PC-3 (cell line): ENCODE data around the gene ZNF532. TPM values are rescaled to one million over a fixed set of nuclear protein-coding genes. Genes with fewer than 3 reads are reported as not detected.

Experiments
- ATAC-seq: fragments of 200-7000 bp; cut with Tn5 transposase; 2 replicates; pipeline ENCODE4 v1.9.1; 2020; ENCODE audit warnings: mild to moderate bottlenecking, moderate library complexity
- BruUV-seq: library from RNA; stranded (reverse); fragments of 400-500 nt; replicated peaks from 2 replicates; lab custom pipeline; 2021; lab: Mats Ljungman, UMichigan
- CTCF ChIA-PET: fragments of 300-600 bp; sonication (Branson Sonifier 250); formaldehyde crosslinking; loops from one replicate; lab custom pipeline; 2022; ENCODE audit warnings: antibody characterized with exemption; lab: Charles Lee
- POLR2A ChIA-PET: fragments of 300-600 bp; sonication (Branson Sonifier 250); formaldehyde crosslinking; loops from one replicate; lab custom pipeline; 2022; ENCODE audit warnings: antibody characterized with exemption; ENCODE audit not compliant: unreplicated experiment; lab: Charles Lee
- DNase-seq: peaks from one replicate; pipeline ENCODE4 v3.0.0-alpha.2; 2015
- H2AFZ ChIP-seq: fragments of 300-600 bp; sonication (generic); 2 replicates; pipeline ENCODE4 v1.6.0; 2016; ENCODE audit warnings: antibody characterized with exemption, low read length
- H3F3A ChIP-seq: fragments of 300-600 bp; sonication (generic); one replicate; pipeline ENCODE4 v1.6.0; 2017; ENCODE audit warnings: antibody characterized with exemption, low read length, control low read depth, mild to moderate bottlenecking; ENCODE audit not compliant: unreplicated experiment
- H3K27ac ChIP-seq: fragments of 300-600 bp; sonication (generic); 2 replicates; pipeline ENCODE4 v1.5.1; 2016; ENCODE audit warnings: mild to moderate bottlenecking, low read length
- H3K27me3 ChIP-seq: fragments of 300-600 bp; sonication (generic); 2 replicates; pipeline ENCODE4 v1.6.1; 2016; ENCODE audit warnings: low read length, mixed read lengths
- H3K36me3 ChIP-seq: fragments of 300-600 bp; sonication (generic); 2 replicates; pipeline ENCODE4 v1.6.1; 2016; ENCODE audit warnings: low read depth, mixed run types, low read length, mixed read lengths
- H3K4me1 ChIP-seq: fragments of 300-600 bp; sonication (generic); 2 replicates; pipeline ENCODE4 v1.5.1; 2016; ENCODE audit warnings: low read length; ENCODE audit not compliant: insufficient read depth
- H3K4me2 ChIP-seq: fragments of 300-600 bp; sonication (generic); 2 replicates; pipeline ENCODE4 v1.6.0; 2016; ENCODE audit warnings: low read length
- H3K4me3 ChIP-seq: fragments of 300-600 bp; sonication (generic); 2 replicates; pipeline ENCODE4 v1.5.1; 2016; ENCODE audit warnings: mild to moderate bottlenecking, low read length, mixed read lengths
- H3K79me2 ChIP-seq: fragments of 300-600 bp; sonication (generic); 2 replicates; pipeline ENCODE4 v1.6.1; 2017; ENCODE audit warnings: low read length, mixed read lengths
- H3K9ac ChIP-seq: fragments of 300-600 bp; sonication (generic); 2 replicates; pipeline ENCODE4 v1.6.0; 2016; ENCODE audit warnings: mild to moderate bottlenecking, low read length
- H3K9me2 ChIP-seq: fragments of 300-600 bp; sonication (generic); replicated peaks from 2 replicates; pipeline ENCODE4 v1.6.1; 2016; ENCODE audit warnings: mixed run types, low read length, mixed read lengths
- H3K9me3 ChIP-seq: fragments of 300-600 bp; sonication (generic); 2 replicates; pipeline ENCODE4 v1.6.1; 2016; ENCODE audit warnings: low read length, mixed read lengths
- H4K20me1 ChIP-seq: fragments of 300-600 bp; sonication (generic); 2 replicates; pipeline ENCODE4 v1.6.1; 2016; ENCODE audit warnings: low read length, mixed read lengths
- EZH2 ChIP-seq: fragments of 300-600 bp; sonication (generic); IDR thresholded peaks from one replicate; pipeline ENCODE4 v1.6.1; 2017; ENCODE audit warnings: antibody characterized with exemption, mild to moderate bottlenecking, low read length; ENCODE audit not compliant: unreplicated experiment
- EZH2phosphoT487 ChIP-seq: fragments of 300-600 bp; sonication (generic); IDR thresholded peaks from 2 replicates; pipeline ENCODE4 v1.6.1; 2018; ENCODE audit warnings: mild to moderate bottlenecking, antibody characterized with exemption, low read length, borderline replicate concordance
- intact Hi-C: fragments of 100-400 bp; cut with micrococcal nuclease; formaldehyde crosslinking; loops from 2 replicates; pipeline ENCODE4 v1.9.0; 2023
- total RNA-seq: library from RNA; depleted of rRNA; stranded (reverse); fragments of >200 nt; gene quantifications from 2 replicates; pipeline ENCODE4 v1.2.3, GENCODE V29; 2014
- TF ChIP-seq, protein P1 (sequence below): fragments of 300-600 bp; sonication (generic); conservative IDR thresholded peaks from 2 replicates; pipeline ENCODE4 v1.5.1; 2017; ENCODE audit warnings: antibody characterized with exemption, low read depth, mild to moderate bottlenecking, low read length

Gene ZNF532
- total RNA-seq, 1 experiment from 2014 or later = 47.3 TPM

GRCh38 chr18:58908006-58908405 lies 43.3 kb downstream of the ZNF532 start:
- H3K9ac ChIP-seq = no peak overlapping the region
- peaks cover 24% of the 10 kb centered on the region; the same call in 1 of the 2 replicates for H3K36me3 ChIP-seq
- no peaks in the 10 kb centered on the region for H3K9me2 ChIP-seq
- H3K4me1 ChIP-seq = peaks cover 6% of the 10 kb centered on the region; the same call in 1 of the 2 replicates
- ChIA-PET POLR2A (no interaction called here), CTCF (no interaction called here)
- H3K27me3 ChIP-seq = no peaks in the 10 kb centered on the region
- H3F3A ChIP-seq = no peaks in the 10 kb centered on the region
- no TSS peak for BruUV-seq
- H3K4me2 ChIP-seq = no peak overlapping the region
- no peak overlapping the region for H3K27ac ChIP-seq
- no peaks in the 10 kb centered on the region for H3K9me3 ChIP-seq
- 0 out of 2 replicates have a peak, but pooled peaks cover 4% of the 10 kb centered on the region for H4K20me1 ChIP-seq
- no peak overlapping the region for H2AFZ ChIP-seq
- no peak for TF ChIP-seq EZH2
- no peak for TF ChIP-seq EZH2phosphoT487
- TF ChIP-seq, protein P1, sequence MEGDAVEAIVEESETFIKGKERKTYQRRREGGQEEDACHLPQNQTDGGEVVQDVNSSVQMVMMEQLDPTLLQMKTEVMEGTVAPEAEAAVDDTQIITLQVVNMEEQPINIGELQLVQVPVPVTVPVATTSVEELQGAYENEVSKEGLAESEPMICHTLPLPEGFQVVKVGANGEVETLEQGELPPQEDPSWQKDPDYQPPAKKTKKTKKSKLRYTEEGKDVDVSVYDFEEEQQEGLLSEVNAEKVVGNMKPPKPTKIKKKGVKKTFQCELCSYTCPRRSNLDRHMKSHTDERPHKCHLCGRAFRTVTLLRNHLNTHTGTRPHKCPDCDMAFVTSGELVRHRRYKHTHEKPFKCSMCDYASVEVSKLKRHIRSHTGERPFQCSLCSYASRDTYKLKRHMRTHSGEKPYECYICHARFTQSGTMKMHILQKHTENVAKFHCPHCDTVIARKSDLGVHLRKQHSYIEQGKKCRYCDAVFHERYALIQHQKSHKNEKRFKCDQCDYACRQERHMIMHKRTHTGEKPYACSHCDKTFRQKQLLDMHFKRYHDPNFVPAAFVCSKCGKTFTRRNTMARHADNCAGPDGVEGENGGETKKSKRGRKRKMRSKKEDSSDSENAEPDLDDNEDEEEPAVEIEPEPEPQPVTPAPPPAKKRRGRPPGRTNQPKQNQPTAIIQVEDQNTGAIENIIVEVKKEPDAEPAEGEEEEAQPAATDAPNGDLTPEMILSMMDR = no peak
- H3K79me2 ChIP-seq = peaks cover 99% of the 10 kb centered on the region
- no peak overlapping the region for H3K4me3 ChIP-seq
- ATAC-seq (no peak), DNase-seq (no peak)
- intact Hi-C loops = no loop called here

GRCh38 chr18:58909521-58909920 lies 44.8 kb downstream of the ZNF532 start:
- no TSS peak for BruUV-seq
- H3K9me2 ChIP-seq = no peaks in the 10 kb centered on the region
- 0 out of 2 replicates have a peak, but pooled peaks cover 4% of the 10 kb centered on the region for H4K20me1 ChIP-seq
- no peak overlapping the region for H3K4me2 ChIP-seq
- no peaks in the 10 kb centered on the region for H3F3A ChIP-seq
- H3K79me2 ChIP-seq = peaks cover 97% of the 10 kb centered on the region
- peaks cover 18% of the 10 kb centered on the region; the same call in 1 of the 2 replicates for H3K36me3 ChIP-seq
- H3K4me1 ChIP-seq = peaks cover 10% of the 10 kb centered on the region; the same call in 1 of the 2 replicates
- ATAC-seq (no peak), DNase-seq (no peak)
- ChIA-PET CTCF (no interaction called here), POLR2A (no interaction called here)
- no peak overlapping the region for H3K4me3 ChIP-seq
- no peaks in the 10 kb centered on the region for H3K27me3 ChIP-seq
- H2AFZ ChIP-seq = no peak overlapping the region
- no peak overlapping the region for H3K9ac ChIP-seq
- intact Hi-C loops = no loop called here
- H3K27ac ChIP-seq = no peak overlapping the region
- TF ChIP-seq, protein P1 = no peak
- TF ChIP-seq EZH2 (no peak), EZH2phosphoT487 (no peak)
- no peaks in the 10 kb centered on the region for H3K9me3 ChIP-seq

DNA sequence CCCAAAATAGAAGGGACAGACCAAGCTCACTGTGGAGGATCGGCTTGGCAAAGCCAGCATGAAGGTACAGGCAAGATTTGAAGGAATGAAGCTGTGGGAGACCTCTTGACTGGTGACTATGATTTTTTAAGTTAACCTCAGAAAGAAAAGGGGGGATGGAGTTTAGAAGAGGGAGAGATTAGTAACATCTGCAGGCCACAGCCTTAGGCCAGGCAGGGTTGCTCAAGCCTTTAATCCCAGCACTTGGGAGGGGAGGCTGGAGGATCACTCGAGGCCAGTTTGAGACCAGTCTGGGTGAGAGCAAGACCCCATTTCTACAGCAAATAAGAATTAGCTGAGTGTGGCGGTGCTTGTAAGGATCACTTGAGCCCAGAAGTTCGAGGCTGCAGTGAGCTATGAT lies 46.6 kb downstream of the ZNF532 start:
- no peak overlapping the region for H2AFZ ChIP-seq
- H3K9ac ChIP-seq = no peak overlapping the region
- H4K20me1 ChIP-seq = 0 out of 2 replicates have a peak, but pooled peaks cover 3% of the 10 kb centered on the region
- no TSS peak for BruUV-seq
- ATAC-seq (no peak), DNase-seq (no peak)
- H3K9me3 ChIP-seq = no peaks in the 10 kb centered on the region
- H3K4me3 ChIP-seq = no peak overlapping the region
- no peaks in the 10 kb centered on the region for H3F3A ChIP-seq
- H3K79me2 ChIP-seq = peaks cover 97% of the 10 kb centered on the region
- no peaks in the 10 kb centered on the region for H3K9me2 ChIP-seq
- no peak for TF ChIP-seq EZH2phosphoT487
- TF ChIP-seq, protein P1 = no peak
- TF ChIP-seq EZH2 = no peak
- ChIA-PET CTCF (no interaction called here), POLR2A (no interaction called here)
- intact Hi-C loops = no loop called here
- no peak overlapping the region for H3K27ac ChIP-seq
- no peaks in the 10 kb centered on the region for H3K27me3 ChIP-seq
- H3K4me2 ChIP-seq = no peak overlapping the region
- peaks cover 20% of the 10 kb centered on the region; the same call in 1 of the 2 replicates for H3K36me3 ChIP-seq
- peaks cover 10% of the 10 kb centered on the region; the same call in 1 of the 2 replicates for H3K4me1 ChIP-seq
